ENCODE data around the gene PFKFB3. TPM values are rescaled to one million over a fixed set of nuclear protein-coding genes. Genes with fewer than 3 reads are reported as not detected.

The PFKFB3 gene
- polyA plus RNA-seq, 1 experiment, result 24.3 TPM

DNA sequence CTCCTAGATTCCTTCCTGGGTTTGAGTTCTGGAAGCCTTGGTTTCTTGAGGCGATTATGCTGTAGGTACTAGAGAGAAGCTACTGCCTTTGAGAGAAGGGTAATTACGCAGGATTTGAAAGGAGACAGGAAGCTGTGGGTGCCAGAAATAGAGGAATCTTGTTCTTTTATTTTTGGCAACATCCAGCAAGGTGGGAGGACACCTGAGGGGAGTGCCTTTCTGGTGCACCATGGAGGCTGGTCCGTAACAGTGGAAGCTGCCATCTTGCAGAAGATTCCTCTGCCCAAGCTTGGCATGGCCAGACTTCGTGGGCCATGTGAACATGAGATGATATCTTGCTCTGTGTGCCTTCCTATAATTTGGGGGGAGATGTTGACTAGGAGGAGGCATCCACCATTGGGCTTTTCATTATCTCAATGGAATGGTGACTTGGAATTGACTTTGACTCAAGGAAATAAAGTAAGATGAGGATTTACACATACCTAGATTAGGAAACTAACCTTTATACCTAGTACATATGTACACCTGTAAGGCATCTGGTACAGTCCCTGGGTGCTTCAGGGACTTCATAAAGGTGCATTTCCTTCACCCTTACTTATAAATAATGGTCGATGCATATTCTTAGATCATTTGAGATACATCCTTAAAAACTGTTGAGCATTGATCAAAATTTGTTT, 98.2 kb downstream of the PFKFB3 start:
- Histone ChIP-seq H3K27me3 (ENCODE audit: control insufficient read depth, insufficient read depth, low read length) (no peaks in the 10 kb centered on the region), H3K4me3 (ENCODE audit: low read depth, low read length) (no peak overlapping the region), H3K27ac (ENCODE audit: low read depth, low read length) (no peak overlapping the region), H3K9me3 (ENCODE audit: control insufficient read depth, insufficient read depth, low read length) (no peaks in the 10 kb centered on the region)
- ChIA-PET CTCF (interaction anchor here (0.7 kb wide), 1 partner anchor 62 kb away, joined by 3 read pairs; no protein-coding TSS in a partner anchor), POLR2A (interaction anchor here (0.6 kb wide), 1 partner anchor 627 kb away, joined by 4 read pairs; no protein-coding TSS in a partner anchor)
- TF ChIP-seq, protein P1, sequence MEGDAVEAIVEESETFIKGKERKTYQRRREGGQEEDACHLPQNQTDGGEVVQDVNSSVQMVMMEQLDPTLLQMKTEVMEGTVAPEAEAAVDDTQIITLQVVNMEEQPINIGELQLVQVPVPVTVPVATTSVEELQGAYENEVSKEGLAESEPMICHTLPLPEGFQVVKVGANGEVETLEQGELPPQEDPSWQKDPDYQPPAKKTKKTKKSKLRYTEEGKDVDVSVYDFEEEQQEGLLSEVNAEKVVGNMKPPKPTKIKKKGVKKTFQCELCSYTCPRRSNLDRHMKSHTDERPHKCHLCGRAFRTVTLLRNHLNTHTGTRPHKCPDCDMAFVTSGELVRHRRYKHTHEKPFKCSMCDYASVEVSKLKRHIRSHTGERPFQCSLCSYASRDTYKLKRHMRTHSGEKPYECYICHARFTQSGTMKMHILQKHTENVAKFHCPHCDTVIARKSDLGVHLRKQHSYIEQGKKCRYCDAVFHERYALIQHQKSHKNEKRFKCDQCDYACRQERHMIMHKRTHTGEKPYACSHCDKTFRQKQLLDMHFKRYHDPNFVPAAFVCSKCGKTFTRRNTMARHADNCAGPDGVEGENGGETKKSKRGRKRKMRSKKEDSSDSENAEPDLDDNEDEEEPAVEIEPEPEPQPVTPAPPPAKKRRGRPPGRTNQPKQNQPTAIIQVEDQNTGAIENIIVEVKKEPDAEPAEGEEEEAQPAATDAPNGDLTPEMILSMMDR (IDR thresholded peaks at IDR 0.05; ENCODE audit: low read depth, low read length), result no peak
- DNase-seq (ENCODE audit: low read depth, low spot score), result no peak

DNA sequence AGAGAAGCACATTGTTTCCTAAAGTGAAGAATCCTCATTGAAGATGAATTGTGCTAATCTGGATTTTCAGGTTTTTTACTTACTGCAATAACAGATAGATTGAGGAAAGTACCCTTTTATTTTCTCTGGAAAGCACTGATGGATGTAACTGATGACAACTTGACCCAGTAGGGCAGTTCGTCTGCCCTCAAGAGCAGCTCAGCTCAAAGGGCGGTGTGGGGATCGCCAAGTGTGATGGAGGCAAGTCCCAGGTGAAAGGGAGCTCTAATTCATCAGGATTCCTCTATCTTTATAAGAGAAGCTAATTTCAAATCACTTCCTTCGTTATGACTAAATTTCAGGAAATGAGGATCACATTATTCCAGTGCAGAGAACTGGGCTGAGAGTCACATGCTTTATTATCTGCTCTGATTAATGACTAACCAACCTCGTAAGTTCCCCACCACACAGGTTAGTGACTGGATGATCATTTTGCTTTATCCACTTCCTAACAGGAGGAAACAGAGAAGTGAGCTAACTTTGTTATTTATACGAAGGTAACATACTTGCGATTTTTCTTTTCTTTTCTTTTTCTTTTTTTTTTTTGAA, 98.8 kb downstream of the PFKFB3 start:
- CTCF ChIA-PET, result no interaction called here
- TF ChIP-seq, protein P1 (IDR thresholded peaks at IDR 0.05; ENCODE audit: low read depth, low read length), result no peak

More for the DNA sequence above, 98.8 kb downstream of the PFKFB3 start:
- Histone ChIP-seq H3K9me3 (ENCODE audit: control insufficient read depth, insufficient read depth, low read length) (no peaks in the 10 kb centered on the region), H3K27ac (ENCODE audit: low read depth, low read length) (no peak overlapping the region), H3K27me3 (ENCODE audit: control insufficient read depth, insufficient read depth, low read length) (no peaks in the 10 kb centered on the region), H3K4me3 (ENCODE audit: low read depth, low read length) (no peak overlapping the region)
- DNase-seq (ENCODE audit: low read depth, low spot score), result no peak
- POLR2A ChIA-PET, result interaction anchor here (0.6 kb wide), 1 partner anchor 509 kb away, joined by 6 read pairs; no protein-coding TSS in a partner anchor

Small RNA genes within 50 kb of the gene (small RNA-seq; reads per million reads assigned to genes)
- gene RF00019 (ENCODE audit: insufficient read length, low read depth), result not detected

Other genes starting within 250 kb of the PFKFB3 start
- gene IL15RA, start 225.4 kb upstream of the PFKFB3 start, polyA plus RNA-seq (2011; rRNA removed), result 3.5 and 4.4 TPM in 2 replicates
- gene IL2RA, start 140.6 kb upstream of the PFKFB3 start, polyA plus RNA-seq (2011; rRNA removed), result not detected in 2 replicates
- 38.9 and 45.0 TPM in 2 replicates for gene RBM17, start 113.9 kb upstream of the PFKFB3 start, polyA plus RNA-seq (2011; rRNA removed)

Data from AG04450 (cell line).